ENCODE results near the gene IL36G. TPM values are rescaled to one million over a fixed set of nuclear protein-coding genes. Genes with fewer than 3 reads are reported as not detected.

The IL36G gene
- total RNA-seq, 2 experiments from 2014 or later, result not detected

DNA sequence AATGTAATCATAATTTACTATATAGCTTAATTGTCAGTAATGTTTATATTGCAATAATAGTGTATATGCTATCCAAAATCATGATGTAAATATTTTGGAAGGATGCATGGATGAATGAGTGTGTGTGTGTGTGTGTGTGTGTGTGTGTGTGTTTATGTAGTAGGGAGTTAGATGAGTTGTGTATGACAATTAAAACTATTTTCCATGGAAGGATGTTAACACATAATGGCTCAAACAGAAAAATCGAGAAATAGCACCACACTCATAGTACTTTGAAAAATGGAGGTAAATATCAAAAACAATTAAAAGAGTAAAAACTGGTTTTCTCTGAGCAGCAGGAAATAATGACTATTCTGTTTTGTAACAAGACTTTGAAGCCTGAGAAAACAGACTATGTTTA is 19.3 kb downstream of the IL36G start:
- Histone ChIP-seq H2AFZ (ENCODE audit: low read length) (no peak overlapping the region; the same call in 1 of the 2 replicates), H3K36me3 (ENCODE audit: insufficient read depth, low read length) (no peaks in the 10 kb centered on the region), H3K4me1 (ENCODE audit: insufficient read depth, low read length, poor library complexity, severe bottlenecking) (no peaks in the 10 kb centered on the region), H3K9me3 (ENCODE audit: low read length) (peaks cover 14% of the 10 kb centered on the region; the same call in 1 of the 2 replicates), H3K4me2 (ENCODE audit: low read length) (no peak overlapping the region), H3K9me2 (ENCODE audit: insufficient read depth, low read length) (no peaks in the 10 kb centered on the region), H3K27ac (ENCODE audit: low read depth, low read length, poor library complexity, severe bottlenecking) (no peak overlapping the region), H3K4me3 (ENCODE audit: low read depth, low read length, poor library complexity, severe bottlenecking) (no peak overlapping the region), H3K79me2 (ENCODE audit: insufficient read depth, low read depth, low read length) (no peaks in the 10 kb centered on the region), H4K20me1 (ENCODE audit: insufficient read depth, low read length) (no peaks in the 10 kb centered on the region)
- CTCF ChIA-PET (ENCODE audit: unreplicated experiment), result no interaction called here
- no TSS peak for BruUV-seq (replicated peaks)
- intact Hi-C loops (cut with micrococcal nuclease; ENCODE audit: unreplicated experiment), result no loop called here
- TF ChIP-seq, protein P1, sequence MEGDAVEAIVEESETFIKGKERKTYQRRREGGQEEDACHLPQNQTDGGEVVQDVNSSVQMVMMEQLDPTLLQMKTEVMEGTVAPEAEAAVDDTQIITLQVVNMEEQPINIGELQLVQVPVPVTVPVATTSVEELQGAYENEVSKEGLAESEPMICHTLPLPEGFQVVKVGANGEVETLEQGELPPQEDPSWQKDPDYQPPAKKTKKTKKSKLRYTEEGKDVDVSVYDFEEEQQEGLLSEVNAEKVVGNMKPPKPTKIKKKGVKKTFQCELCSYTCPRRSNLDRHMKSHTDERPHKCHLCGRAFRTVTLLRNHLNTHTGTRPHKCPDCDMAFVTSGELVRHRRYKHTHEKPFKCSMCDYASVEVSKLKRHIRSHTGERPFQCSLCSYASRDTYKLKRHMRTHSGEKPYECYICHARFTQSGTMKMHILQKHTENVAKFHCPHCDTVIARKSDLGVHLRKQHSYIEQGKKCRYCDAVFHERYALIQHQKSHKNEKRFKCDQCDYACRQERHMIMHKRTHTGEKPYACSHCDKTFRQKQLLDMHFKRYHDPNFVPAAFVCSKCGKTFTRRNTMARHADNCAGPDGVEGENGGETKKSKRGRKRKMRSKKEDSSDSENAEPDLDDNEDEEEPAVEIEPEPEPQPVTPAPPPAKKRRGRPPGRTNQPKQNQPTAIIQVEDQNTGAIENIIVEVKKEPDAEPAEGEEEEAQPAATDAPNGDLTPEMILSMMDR (conservative IDR thresholded peaks at IDR 0.05; ENCODE audit: low read length), result no peak
- TF ChIP-seq EZH2phosphoT487 (IDR thresholded peaks at IDR 0.05; ENCODE audit: borderline replicate concordance, low read depth, low read length), result no peak
- POLR2A ChIA-PET, result no interaction called here
- DNase-seq (ENCODE audit: low spot score), result no peak

DNA sequence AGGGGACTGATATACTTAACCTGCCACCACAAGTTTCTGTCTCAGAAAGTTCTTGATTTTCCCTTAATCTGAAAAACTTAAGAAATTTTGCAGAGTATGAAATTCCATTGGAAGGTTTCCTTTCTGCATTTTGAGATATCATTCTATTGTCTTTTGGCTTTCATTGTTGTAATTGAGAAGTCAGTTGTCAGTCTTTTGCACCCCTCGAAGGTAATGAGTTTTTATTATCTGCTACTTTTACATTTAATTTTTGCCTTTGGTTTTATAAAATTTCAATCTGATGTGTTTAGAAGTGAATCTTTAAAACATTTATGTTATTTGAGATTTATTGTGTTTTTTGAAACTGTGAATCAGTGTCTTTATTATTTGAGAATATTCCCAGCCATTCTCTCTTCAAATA is 22.6 kb downstream of the IL36G start:
- Histone ChIP-seq H3K4me1 (ENCODE audit: insufficient read depth, low read length, poor library complexity, severe bottlenecking) (no peaks in the 10 kb centered on the region), H3K4me2 (ENCODE audit: low read length) (no peak overlapping the region), H3K9me2 (ENCODE audit: insufficient read depth, low read length) (no peaks in the 10 kb centered on the region), H3K36me3 (ENCODE audit: insufficient read depth, low read length) (no peaks in the 10 kb centered on the region), H3K27ac (ENCODE audit: low read depth, low read length, poor library complexity, severe bottlenecking) (no peak overlapping the region), H3K4me3 (ENCODE audit: low read depth, low read length, poor library complexity, severe bottlenecking) (no peak overlapping the region), H3K9me3 (ENCODE audit: low read length) (peaks cover 14% of the 10 kb centered on the region; the same call in 1 of the 2 replicates), H2AFZ (ENCODE audit: low read length) (no peak overlapping the region), H3K79me2 (ENCODE audit: insufficient read depth, low read depth, low read length) (no peaks in the 10 kb centered on the region), H4K20me1 (ENCODE audit: insufficient read depth, low read length) (no peaks in the 10 kb centered on the region)
- intact Hi-C loops (cut with micrococcal nuclease; ENCODE audit: unreplicated experiment), result no loop called here
- POLR2A ChIA-PET, result no interaction called here
- CTCF ChIA-PET (ENCODE audit: unreplicated experiment), result no interaction called here
- no TSS peak for BruUV-seq (replicated peaks)
- TF ChIP-seq, protein P1 (conservative IDR thresholded peaks at IDR 0.05; ENCODE audit: low read length), result no peak
- no peak for TF ChIP-seq EZH2phosphoT487 (IDR thresholded peaks at IDR 0.05; ENCODE audit: borderline replicate concordance, low read depth, low read length)
- no peak for DNase-seq (ENCODE audit: low spot score)

DNA sequence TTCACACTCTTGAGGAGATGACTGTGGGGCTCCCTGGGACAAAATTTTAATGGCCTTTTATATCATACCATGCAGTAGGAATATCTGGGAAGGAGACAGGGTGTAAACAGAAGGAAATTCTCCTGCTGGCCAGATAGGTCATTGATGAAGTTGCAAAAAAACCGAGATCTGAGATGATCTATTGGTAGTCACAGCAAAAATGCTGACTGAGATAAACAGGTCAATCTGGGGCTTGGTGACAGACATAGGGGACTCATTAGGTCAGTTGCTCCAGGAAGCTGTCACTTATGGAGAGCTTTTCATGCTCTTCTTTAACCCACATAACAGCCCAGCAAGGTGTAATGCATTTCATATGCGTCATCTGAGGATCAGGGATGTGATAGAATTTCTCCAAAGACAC is 24.9 kb downstream of the IL36G start:
- ChIA-PET CTCF (ENCODE audit: unreplicated experiment) (no interaction called here), POLR2A (no interaction called here)

More for the DNA sequence above, 24.9 kb downstream of the IL36G start:
- no peak for DNase-seq (ENCODE audit: low spot score)
- H3K27ac ChIP-seq (ENCODE audit: low read depth, low read length, poor library complexity, severe bottlenecking), result no peak overlapping the region
- H3K79me2 ChIP-seq (ENCODE audit: insufficient read depth, low read depth, low read length), result no peaks in the 10 kb centered on the region
- H3K36me3 ChIP-seq (ENCODE audit: insufficient read depth, low read length), result no peaks in the 10 kb centered on the region
- H3K4me3 ChIP-seq (ENCODE audit: low read depth, low read length, poor library complexity, severe bottlenecking), result no peak overlapping the region
- no peaks in the 10 kb centered on the region for H3K9me2 ChIP-seq (ENCODE audit: insufficient read depth, low read length)
- intact Hi-C loops (cut with micrococcal nuclease; ENCODE audit: unreplicated experiment), result no loop called here
- H2AFZ ChIP-seq (ENCODE audit: low read length), result no peak overlapping the region
- no peak overlapping the region for H3K4me2 ChIP-seq (ENCODE audit: low read length)
- BruUV-seq (replicated peaks), result no TSS peak
- H3K4me1 ChIP-seq (ENCODE audit: insufficient read depth, low read length, poor library complexity, severe bottlenecking), result no peaks in the 10 kb centered on the region
- H3K9me3 ChIP-seq (ENCODE audit: low read length), result peaks cover 14% of the 10 kb centered on the region; the same call in 1 of the 2 replicates
- H4K20me1 ChIP-seq (ENCODE audit: insufficient read depth, low read length), result no peaks in the 10 kb centered on the region
- no peak for TF ChIP-seq EZH2phosphoT487 (IDR thresholded peaks at IDR 0.05; ENCODE audit: borderline replicate concordance, low read depth, low read length)
- TF ChIP-seq, protein P1 (conservative IDR thresholded peaks at IDR 0.05; ENCODE audit: low read length), result no peak
